Activated B cell treated with CpG ODN at 0.5 μM for 24 hours (primary cell): ENCODE data around the gene BIRC3. TPM values are rescaled to one million over a fixed set of nuclear protein-coding genes. Genes with fewer than 3 reads are reported as not detected.

Experiments used
- ATAC-seq: fragments of 200-7000 bp; cut with Tn5 transposase; one replicate; pipeline ENCODE4 v1.10.0; 2021; ENCODE audit warnings: low read depth, mild to moderate bottlenecking, moderate library complexity
- CTCF ChIA-PET: fragments of 350-600 bp; sonication (Branson Sonifier 250); formaldehyde crosslinking; loops from one replicate; lab custom pipeline; 2021; ENCODE audit warnings: antibody characterized with exemption; lab: Charles Lee
- POLR2A ChIA-PET: fragments of 350-600 bp; sonication (Branson Sonifier 250); formaldehyde crosslinking; loops from one replicate; lab custom pipeline; 2021; ENCODE audit warnings: antibody characterized with exemption; lab: Charles Lee
- DNase-seq: peaks from one replicate; pipeline ENCODE4 v3.0.0; 2022
- H3K27ac Mint-ChIP-seq: one replicate; pipeline ENCODE4 v1.8.0; 2020; ENCODE audit warnings: mixed read lengths
- H3K27me3 Mint-ChIP-seq: one replicate; pipeline ENCODE4 v1.8.0; 2021; ENCODE audit warnings: mixed read lengths
- H3K36me3 Mint-ChIP-seq: one replicate; pipeline ENCODE4 v1.8.0; 2021; ENCODE audit warnings: low read depth, mixed read lengths
- H3K4me1 Mint-ChIP-seq: one replicate; pipeline ENCODE4 v1.8.0; 2021; ENCODE audit warnings: mixed read lengths
- H3K4me3 Mint-ChIP-seq: one replicate; pipeline ENCODE4 v1.8.0; 2020; ENCODE audit warnings: mild to moderate bottlenecking, mixed read lengths
- H3K9me3 Mint-ChIP-seq: one replicate; pipeline ENCODE4 v1.8.0; 2020; ENCODE audit warnings: mixed read lengths
- CTCF ChIP-seq: fragments of 200-600 bp; IDR thresholded peaks from one replicate; pipeline ENCODE4 v1.8.0; 2022; ENCODE audit warnings: antibody characterized with exemption, mild to moderate bottlenecking
- intact Hi-C: fragments of 100-400 bp; cut with micrococcal nuclease; formaldehyde crosslinking; loops from one replicate; pipeline ENCODE4 v1.15.1; 2024
- total RNA-seq: library from RNA; stranded (reverse); gene quantifications from 2 replicates; pipeline ENCODE4 v1.2.3, GENCODE V29; 2022

BIRC3 gene
- total RNA-seq, 1 donor from 2014 or later = 270 TPM

DNA sequence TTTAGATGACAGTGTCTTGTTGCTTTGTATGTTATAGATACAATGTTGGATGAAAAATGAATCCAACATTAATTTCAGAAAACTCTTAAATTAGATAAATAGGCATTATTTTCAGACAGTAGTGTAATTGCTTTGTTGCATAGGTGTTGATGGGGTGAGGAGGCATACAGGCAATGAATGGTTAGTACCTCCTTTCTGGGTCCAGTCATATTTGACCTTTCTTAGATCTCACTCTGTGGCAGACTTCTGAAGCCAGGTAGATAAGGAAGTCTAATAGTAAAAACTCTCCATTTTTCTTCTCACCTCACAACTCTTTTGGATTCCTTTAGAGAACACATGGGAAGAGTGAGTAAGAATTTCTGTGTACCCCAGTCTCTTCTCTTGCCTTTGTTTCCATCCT, 61.5 kb downstream of the BIRC3 start:
- Mint-ChIP-seq H3K4me1 (peaks cover 2% of the 10 kb centered on the region), H3K27ac (no peak overlapping the region), H3K9me3 (no peaks in the 10 kb centered on the region), H3K36me3 (peaks cover 81% of the 10 kb centered on the region), H3K4me3 (no peak overlapping the region), H3K27me3 (no peaks in the 10 kb centered on the region)
- DNase-seq (no peak), ATAC-seq (no peak)
- ChIA-PET CTCF (interaction anchor here (1.6 to 1.7 kb wide), 2 partner anchors 11 to 12 kb away, joined by 3 to 5 read pairs; no protein-coding TSS in a partner anchor), POLR2A (no interaction called here)
- intact Hi-C loops = no loop called here
- no peak for TF ChIP-seq CTCF

- no peaks in the 10 kb centered on the region for H3K9me3 Mint-ChIP-seq
- DNase-seq = no peak
- ATAC-seq = no peak
- H3K4me1 Mint-ChIP-seq = peaks cover 2% of the 10 kb centered on the region
- intact Hi-C loops = no loop called here
- ChIA-PET CTCF (interaction anchor here (1.3 to 1.4 kb wide), 2 partner anchors 15 to 231 kb away, joined by 3 read pairs; no protein-coding TSS in a partner anchor), POLR2A (no interaction called here)
- H3K36me3 Mint-ChIP-seq = peaks cover 86% of the 10 kb centered on the region
- no peak for TF ChIP-seq CTCF
- H3K4me3 Mint-ChIP-seq = no peak overlapping the region
- no peaks in the 10 kb centered on the region for H3K27me3 Mint-ChIP-seq
- no peak overlapping the region for H3K27ac Mint-ChIP-seq
Observed at GRCh38 chr11:102382384-102382783, 65.1 kb downstream of the BIRC3 start.

GRCh38 chr11:102383839-102384238, 66.6 kb downstream of the BIRC3 start:
- no peaks in the 10 kb centered on the region for H3K9me3 Mint-ChIP-seq
- ChIA-PET POLR2A (interaction anchor here (0.7 kb wide), 1 partner anchor 131 kb away, joined by 3 read pairs; no protein-coding TSS in a partner anchor), CTCF (interaction anchor here (1.3 to 1.8 kb wide), 2 partner anchors 9 to 229 kb away, joined by 4 to 5 read pairs; no protein-coding TSS in a partner anchor)
- no peak overlapping the region for H3K4me3 Mint-ChIP-seq
- ATAC-seq = no peak
- no peak for TF ChIP-seq CTCF
- H3K27ac Mint-ChIP-seq = no peak overlapping the region
- H3K36me3 Mint-ChIP-seq = peaks cover 82% of the 10 kb centered on the region
- intact Hi-C loops = no loop called here
- H3K4me1 Mint-ChIP-seq = peaks cover 2% of the 10 kb centered on the region
- no peaks in the 10 kb centered on the region for H3K27me3 Mint-ChIP-seq
- DNase-seq = no peak

DNA sequence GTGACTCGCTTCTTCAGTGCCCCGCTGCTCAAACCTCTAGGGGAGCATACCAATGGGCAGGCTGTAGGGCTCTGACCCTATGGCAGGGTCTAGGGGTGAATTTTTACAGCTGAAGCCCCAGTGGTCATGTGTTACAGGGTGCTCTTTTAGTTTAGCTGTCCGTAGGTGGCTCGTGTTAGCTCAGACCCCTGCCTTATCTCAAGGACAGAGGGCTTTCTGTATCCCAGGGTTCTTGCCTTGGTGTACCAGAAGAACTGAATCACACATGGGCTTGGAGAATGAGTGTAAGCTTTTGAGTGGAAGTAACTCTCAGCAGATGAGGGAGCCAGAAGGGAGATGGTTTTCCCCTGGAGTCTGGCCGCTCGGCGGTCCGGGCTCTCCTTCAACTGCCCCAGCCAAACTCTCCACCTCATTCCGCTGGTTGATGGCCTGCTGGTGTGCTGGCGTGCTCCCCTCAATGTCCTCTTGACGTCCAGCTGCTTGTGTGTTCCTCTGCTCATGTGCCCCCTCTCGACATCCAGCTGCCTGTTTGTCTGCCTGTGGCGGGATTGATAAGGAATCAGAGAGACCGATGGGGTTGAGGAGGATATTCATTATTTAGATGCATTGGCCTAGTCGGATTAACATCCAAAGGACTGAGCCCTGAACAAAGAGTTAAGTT, 67.3 kb downstream of the BIRC3 start:
- ATAC-seq (no peak), DNase-seq (no peak)
- Mint-ChIP-seq H3K4me3 (no peak overlapping the region), H3K36me3 (peaks cover 82% of the 10 kb centered on the region), H3K9me3 (no peaks in the 10 kb centered on the region), H3K4me1 (peaks cover 6% of the 10 kb centered on the region), H3K27me3 (no peaks in the 10 kb centered on the region), H3K27ac (no peak overlapping the region)
- ChIA-PET POLR2A (interaction anchor here (0.7 kb wide), 1 partner anchor 130 kb away, joined by 3 read pairs; no protein-coding TSS in a partner anchor), CTCF (interaction anchor here (1.0 to 1.8 kb wide), 4 partner anchors 9 to 228 kb away, joined by 3 to 5 read pairs (median 4); no protein-coding TSS in a partner anchor)
- no peak for TF ChIP-seq CTCF
- intact Hi-C loops = no loop called here
